Measurements from ENCODE around the gene UBAC2. TPM values are rescaled to one million over a fixed set of nuclear protein-coding genes. Genes with fewer than 3 reads are reported as not detected.

UBAC2 gene
- total and polyA plus RNA-seq, 10 donors: 49.3 to 82.1 (median 66.2) TPM

DNA sequence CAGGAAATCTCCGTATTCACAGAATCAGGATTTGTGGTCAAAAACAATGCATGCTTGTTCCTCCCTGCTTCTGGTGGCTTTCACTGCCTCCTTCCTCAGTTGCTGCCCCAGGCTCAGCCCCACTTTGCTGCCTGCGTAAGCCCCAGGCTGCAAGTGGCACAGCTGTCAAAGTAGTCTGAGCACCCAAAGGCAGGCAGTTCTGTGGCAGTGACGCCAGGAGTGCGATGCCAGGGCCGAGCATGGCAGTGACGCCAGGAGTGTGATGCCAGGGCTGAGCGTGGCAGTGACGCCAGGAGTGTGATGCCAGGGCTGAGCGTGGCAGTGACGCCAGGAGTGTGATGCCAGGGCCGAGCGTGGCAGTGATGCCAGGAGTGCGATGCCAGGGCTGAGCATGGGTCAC lies 183.8 kb downstream of the UBAC2 start:
- Histone ChIP-seq H3K9me3 (no peaks in the 10 kb centered on the region), H3K4me3 (no peak overlapping the region), H3K4me1 (peaks cover 28 to 93% (median 67%) of the 10 kb centered on the region in 6 donors), H3K36me3 (peaks cover 0 to 48% (median 7%) of the 10 kb centered on the region in 6 donors), H3K27me3 (replicated peaks in 1 of 7) (no peaks in the 10 kb centered on the region), H3K27ac (peak overlapping the region in 4 of 8 donors; percentile 51 to 85 (median 76))
- intact Hi-C loops (cut with DNase I; ENCODE audit: low total_unique reads): loop anchor here (10.0 kb wide), 1 partner anchor 110 kb away; no protein-coding TSS in a partner anchor
- no peak for DNase-seq
- 84 to 91% (median 84%) methylated on average over 13 of the region's 13 CpGs for WGBS, 5 donors
- TF ChIP-seq POLR2AphosphoS5 (IDR thresholded peaks at IDR 0.05) (peak; percentile 19 to 39 (median 29)), POLR2A (IDR thresholded peaks at IDR 0.05) (no peak)
- TF ChIP-seq, protein P1, sequence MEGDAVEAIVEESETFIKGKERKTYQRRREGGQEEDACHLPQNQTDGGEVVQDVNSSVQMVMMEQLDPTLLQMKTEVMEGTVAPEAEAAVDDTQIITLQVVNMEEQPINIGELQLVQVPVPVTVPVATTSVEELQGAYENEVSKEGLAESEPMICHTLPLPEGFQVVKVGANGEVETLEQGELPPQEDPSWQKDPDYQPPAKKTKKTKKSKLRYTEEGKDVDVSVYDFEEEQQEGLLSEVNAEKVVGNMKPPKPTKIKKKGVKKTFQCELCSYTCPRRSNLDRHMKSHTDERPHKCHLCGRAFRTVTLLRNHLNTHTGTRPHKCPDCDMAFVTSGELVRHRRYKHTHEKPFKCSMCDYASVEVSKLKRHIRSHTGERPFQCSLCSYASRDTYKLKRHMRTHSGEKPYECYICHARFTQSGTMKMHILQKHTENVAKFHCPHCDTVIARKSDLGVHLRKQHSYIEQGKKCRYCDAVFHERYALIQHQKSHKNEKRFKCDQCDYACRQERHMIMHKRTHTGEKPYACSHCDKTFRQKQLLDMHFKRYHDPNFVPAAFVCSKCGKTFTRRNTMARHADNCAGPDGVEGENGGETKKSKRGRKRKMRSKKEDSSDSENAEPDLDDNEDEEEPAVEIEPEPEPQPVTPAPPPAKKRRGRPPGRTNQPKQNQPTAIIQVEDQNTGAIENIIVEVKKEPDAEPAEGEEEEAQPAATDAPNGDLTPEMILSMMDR (IDR thresholded peaks at IDR 0.05 in 8 of 11, conservative IDR thresholded peaks at IDR 0.05 in 3 of 11): no peak

DNA sequence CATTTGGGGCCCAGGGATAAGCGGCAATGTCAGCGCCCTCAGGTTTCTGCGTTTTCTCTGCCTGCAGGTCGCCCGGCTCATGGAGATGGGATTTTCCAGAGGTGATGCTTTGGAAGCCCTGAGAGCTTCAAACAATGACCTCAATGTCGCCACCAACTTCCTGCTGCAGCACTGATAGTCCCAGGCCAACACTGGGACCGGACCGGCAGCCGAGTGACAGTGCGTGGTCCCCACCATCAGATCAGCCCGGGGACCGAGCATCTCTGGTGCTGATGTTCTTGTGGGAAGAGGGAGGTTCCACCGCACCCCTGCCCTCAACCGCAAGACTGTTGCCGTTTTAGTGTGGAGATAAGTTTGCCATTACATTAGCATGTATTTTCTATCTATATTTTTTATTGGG lies 184.5 kb downstream of the UBAC2 start:
- no peak overlapping the region for H3K4me3 ChIP-seq
- intact Hi-C loops (cut with DNase I; ENCODE audit: low total_unique reads): loop anchor here (5.0 to 10.0 kb wide), 2 partner anchors 52 to 110 kb away; no protein-coding TSS in a partner anchor
- 89 to 94% (median 91%) methylated on average over 15 of the region's 15 CpGs for WGBS, 5 donors
- TF ChIP-seq POLR2AphosphoS5 (IDR thresholded peaks at IDR 0.05): peak in 1 of 3 donors; percentile 25
- TF ChIP-seq, protein P1 (IDR thresholded peaks at IDR 0.05 in 8 of 11, conservative IDR thresholded peaks at IDR 0.05 in 3 of 11): no peak
- no peaks in the 10 kb centered on the region for H3K9me3 ChIP-seq
- no peak for DNase-seq
- peaks cover 0 to 43% (median 7%) of the 10 kb centered on the region in 6 donors for H3K36me3 ChIP-seq
- no peaks in the 10 kb centered on the region for H3K27me3 ChIP-seq (replicated peaks in 1 of 7)
- peak overlapping the region in 4 of 8 donors; percentile 17 to 85 (median 76) for H3K27ac ChIP-seq
- peaks cover 22 to 86% (median 61%) of the 10 kb centered on the region in 6 donors for H3K4me1 ChIP-seq

DNA sequence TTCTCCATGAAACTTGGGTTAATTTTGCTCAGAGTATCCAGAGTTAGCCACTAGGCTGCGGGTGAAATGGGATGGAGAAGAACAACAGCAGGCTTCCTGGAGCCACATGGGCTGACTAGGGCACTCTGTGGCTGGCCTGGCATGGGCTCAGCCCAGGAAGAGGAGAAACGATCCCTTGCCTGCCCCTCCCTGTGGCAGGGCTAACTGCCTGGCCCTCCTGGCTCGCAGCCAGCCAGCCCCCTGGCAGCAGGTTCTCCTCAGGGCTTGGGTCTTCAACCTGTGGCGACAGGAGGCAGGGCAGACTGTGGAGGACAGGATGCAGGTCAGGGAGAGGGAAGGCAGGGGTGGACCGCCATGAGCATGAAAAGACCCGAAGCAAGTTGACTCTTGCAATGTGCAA lies 185.3 kb downstream of the UBAC2 start:
- Histone ChIP-seq H3K4me3 (no peak overlapping the region), H3K9me3 (no peaks in the 10 kb centered on the region), H3K27me3 (replicated peaks in 1 of 7) (no peaks in the 10 kb centered on the region), H3K27ac (peak overlapping the region in 5 of 8 donors; percentile 7 to 85 (median 53)), H3K4me1 (peaks cover 19 to 78% (median 53%) of the 10 kb centered on the region in 6 donors), H3K36me3 (peaks cover 0 to 36% (median 7%) of the 10 kb centered on the region in 6 donors)
- intact Hi-C loops (cut with DNase I; ENCODE audit: low total_unique reads): loop anchor here (5.0 to 10.0 kb wide), 2 partner anchors 51 to 111 kb away; no protein-coding TSS in a partner anchor
- WGBS, 5 donors: 65 to 82% (median 78%) methylated on average over 6 of the region's 6 CpGs
- DNase-seq: no peak
- no peak for TF ChIP-seq POLR2A (IDR thresholded peaks at IDR 0.05)
- TF ChIP-seq POLR2AphosphoS5 (IDR thresholded peaks at IDR 0.05): peak; percentile 16 to 63 (median 16)

DNA sequence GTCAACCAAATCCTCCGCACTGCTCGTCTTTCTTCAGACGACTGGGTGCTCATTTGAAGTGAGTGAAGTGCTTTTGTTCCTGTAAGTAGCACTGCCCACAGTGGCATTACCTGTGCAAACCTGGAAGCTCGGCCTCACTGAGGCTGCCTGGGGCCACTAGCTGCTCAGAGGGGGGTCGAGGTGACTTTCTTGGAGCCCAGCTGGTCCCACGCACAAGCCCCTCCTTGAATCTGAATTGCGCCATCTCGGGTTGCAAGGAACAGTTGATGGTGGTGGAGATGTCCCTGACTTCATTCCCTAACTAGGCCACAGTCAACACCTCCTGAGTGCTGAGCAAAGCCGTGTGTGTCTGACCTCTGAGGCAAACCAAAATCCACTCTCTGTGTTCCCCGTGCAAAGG lies 185.8 kb downstream of the UBAC2 start:
- intact Hi-C loops (cut with DNase I; ENCODE audit: low total_unique reads): loop anchor here (5.0 to 10.0 kb wide), 2 partner anchors 51 to 112 kb away; no protein-coding TSS in a partner anchor
- no peak for DNase-seq

More for the DNA sequence above, 185.8 kb downstream of the UBAC2 start:
- Histone ChIP-seq H3K4me3 (no peak overlapping the region), H3K9me3 (no peaks in the 10 kb centered on the region), H3K27me3 (replicated peaks in 1 of 7) (no peaks in the 10 kb centered on the region), H3K27ac (peak overlapping the region in 4 of 8 donors; percentile 8 to 85 (median 56)), H3K4me1 (peaks cover 15 to 72% (median 47%) of the 10 kb centered on the region in 6 donors), H3K36me3 (peaks cover 0 to 30% (median 7%) of the 10 kb centered on the region in 6 donors)
- 72 to 79% (median 75%) methylated on average over 8 to 10 of the region's 10 CpGs for WGBS, 5 donors
- no peak for TF ChIP-seq POLR2A (IDR thresholded peaks at IDR 0.05)
- TF ChIP-seq, protein P1 (IDR thresholded peaks at IDR 0.05 in 8 of 11, conservative IDR thresholded peaks at IDR 0.05 in 3 of 11): no peak
- TF ChIP-seq POLR2AphosphoS5 (IDR thresholded peaks at IDR 0.05): no peak

Measured in spleen (tissue), 11 donors.